HepG2 (cell line): ENCODE data around the gene DCP2. TPM values are rescaled to one million over a fixed set of nuclear protein-coding genes. Genes with fewer than 3 reads are reported as not detected.

ENCODE experiments used
- ATAC-seq: fragments of 200-7000 bp; cut with Tn5 transposase; 3 replicates; pipeline ENCODE4 v1.9.1; 2020; ENCODE audit warnings: mild to moderate bottlenecking, moderate library complexity
- BruUV-seq: library from RNA; stranded (reverse); fragments of 400-500 nt; replicated peaks from 2 replicates; lab custom pipeline; 2021; lab: Mats Ljungman, UMichigan
- CTCF ChIA-PET: fragments of 300-600 bp; formaldehyde crosslinking; extraction: SDS; loops from one replicate; lab custom pipeline; 2021; ENCODE audit warnings: low total read pairs, inconsistent platforms, low intra/inter-chr PET ratio; lab: Yijun Ruan, JAX
- POLR2A ChIA-PET: fragments of 350-600 bp; sonication (Branson Sonifier 250); formaldehyde crosslinking; loops from one replicate; lab custom pipeline; 2020; ENCODE audit warnings: antibody characterized with exemption, inconsistent platforms; lab: Yijun Ruan, JAX
- DNase-seq: peaks from one replicate; pipeline ENCODE4 v3.0.0-alpha.2; 2015; ENCODE audit warnings: low spot score
- FAIRE-seq: peaks from 3 replicates; lab custom pipeline; 2011; peaks lifted over from hg19 to GRCh38; lab: Jason Lieb, UNC
- H2AFZ ChIP-seq: one replicate; pipeline ENCODE4 v1.6.1; 2011; ENCODE audit warnings: low read length, inconsistent platforms
- H3K27ac ChIP-seq: fragments of 300-600 bp; 3 replicates; pipeline ENCODE4 v1.8.0; 2011; ENCODE audit warnings: mixed run types, mild to moderate bottlenecking, mixed read lengths, low read length, inconsistent platforms; ENCODE audit not compliant: insufficient read depth; ENCODE audit errors: extremely low read length
- H3K27me3 ChIP-seq, 2 experiments: fragments of 200-600 bp in 1 of 2; 2 replicates in 1 of 2; 3 replicates in 1 of 2; pipeline versions ENCODE4 v1.6.0 to v1.8.0; 2011; ENCODE audit warnings: low read length in 2 of 2, mild to moderate bottlenecking in 2 of 2, moderate library complexity in 2 of 2, inconsistent platforms in 1 of 2; ENCODE audit not compliant: insufficient read depth in 2 of 2, control insufficient read depth in 1 of 2
- H3K36me3 ChIP-seq, 2 experiments: fragments of 200-600 bp in 1 of 2; replicated peaks in 1 of 2; 2 replicates in 1 of 2; 3 replicates in 1 of 2; pipeline versions ENCODE4 v1.5.1 to v1.8.0; 2011; ENCODE audit warnings: low read length in 2 of 2, inconsistent platforms in 1 of 2; ENCODE audit not compliant: insufficient read depth in 2 of 2, control insufficient read depth in 1 of 2
- H3K4me1 ChIP-seq: 2 replicates; pipeline ENCODE4 v1.5.1; 2012; ENCODE audit warnings: low read length, inconsistent platforms; ENCODE audit not compliant: insufficient read depth
- H3K4me2 ChIP-seq: 2 replicates; pipeline ENCODE4 v1.6.0; 2011; ENCODE audit warnings: low read depth, low read length, inconsistent platforms
- H3K4me3 ChIP-seq, 3 experiments: fragments of 200-600 bp in 1 of 3; sonication (generic), shearing (Covaris generic) in 1 of 3; replicated peaks in 1 of 3; 2 replicates each; pipeline ENCODE4 v1.5.1; 2011 to 2016; ENCODE audit warnings: low read length in 3 of 3, inconsistent platforms in 2 of 3, low read depth in 2 of 3, mild to moderate bottlenecking in 2 of 3, control low read depth in 1 of 3, mixed read lengths in 1 of 3; ENCODE audit not compliant: insufficient read depth in 1 of 3
- H3K79me2 ChIP-seq: one replicate; pipeline ENCODE4 v1.6.1; 2011; ENCODE audit warnings: low read length, inconsistent platforms; ENCODE audit not compliant: insufficient read depth
- H3K9ac ChIP-seq: 2 replicates; pipeline ENCODE4 v1.6.0; 2011; ENCODE audit warnings: mild to moderate bottlenecking, low read depth, low read length, inconsistent platforms; ENCODE audit not compliant: insufficient read depth
- H3K9me3 ChIP-seq: 2 replicates; pipeline ENCODE4 v1.5.1; 2012; ENCODE audit warnings: mild to moderate bottlenecking, low read length
- H4K20me1 ChIP-seq: 2 replicates; pipeline ENCODE4 v1.6.0; 2011; ENCODE audit warnings: inconsistent platforms, mild to moderate bottlenecking, low read length, moderate library complexity; ENCODE audit not compliant: insufficient read depth
- CREBL2 ChIP-seq: sonication (generic); formaldehyde crosslinking; IDR thresholded peaks from 2 replicates; pipeline ENCODE4 v1.8.1; 2023; ENCODE audit warnings: missing genetic modification reagents, mild to moderate bottlenecking, borderline replicate concordance
- MED8 ChIP-seq: sonication (generic); formaldehyde crosslinking; IDR thresholded peaks from 2 replicates; pipeline ENCODE4 v1.8.1; 2023; ENCODE audit warnings: mild to moderate bottlenecking, missing genetic modification reagents; ENCODE audit not compliant: insufficient replicate concordance
- MEIS1 ChIP-seq: sonication (generic); formaldehyde crosslinking; IDR thresholded peaks from 2 replicates; pipeline ENCODE4 v1.9.0; 2021; ENCODE audit warnings: mild to moderate bottlenecking, missing genetic modification reagents, moderate library complexity, borderline replicate concordance
- NFE2L2 ChIP-seq: fragments of 150-350 bp; IDR thresholded peaks from 2 replicates; pipeline ENCODE4 v1.6.1; 2014; ENCODE audit warnings: low read length
- PHF8 ChIP-seq: sonication (generic); formaldehyde crosslinking; IDR thresholded peaks from 2 replicates; pipeline ENCODE4 v1.5.0; 2020; ENCODE audit warnings: missing genetic modification reagents
- ZNF782 ChIP-seq: sonication (generic); formaldehyde crosslinking; IDR thresholded peaks from 2 replicates; pipeline ENCODE4 v1.4.0; 2020; ENCODE audit warnings: missing genetic modification reagents, mild to moderate bottlenecking, borderline replicate concordance
- ZNF879 ChIP-seq: sonication (generic); formaldehyde crosslinking; IDR thresholded peaks from 2 replicates; pipeline ENCODE4 v1.8.1; 2023; ENCODE audit warnings: missing genetic modification reagents
- ZSCAN29 ChIP-seq: sonication (generic); formaldehyde crosslinking; conservative IDR thresholded peaks from 2 replicates; pipeline ENCODE4 v1.4.0; 2020; ENCODE audit warnings: mild to moderate bottlenecking, missing genetic modification reagents
- ZUFSP ChIP-seq: sonication (generic); formaldehyde crosslinking; IDR thresholded peaks from 2 replicates; pipeline ENCODE4 v1.9.0; 2021; ENCODE audit warnings: missing genetic modification reagents, mild to moderate bottlenecking, borderline replicate concordance
- WGBS: methylation state at CpG from one replicate; pipeline ENCODE4 v1.1.6; 2017; ENCODE audit warnings: low lambda C conversion rate; 5-methylcytosine and 5-hydroxymethylcytosine counted together
- in situ Hi-C: cut with HindIII; loops from 2 replicates; pipeline ENCODE4 v1.10.0; 2017; ENCODE audit warnings: low pct_unique_long_range_greater_than_20kb; ENCODE audit not compliant: extremely low pct_ligation_motif_present
- intact Hi-C: fragments of 100-400 bp; cut with micrococcal nuclease; formaldehyde crosslinking; loops from one replicate; pipeline ENCODE4 v1.10.0; 2022; ENCODE audit not compliant: unreplicated experiment
- polyA plus RNA-seq, 8 experiments: library from polyadenylated mRNA; depleted of rRNA in 3 of 8; stranded (reverse) in 7 of 8; unstranded in 1 of 8; fragments of >200 nt; fragmentation: Illumina TruSeq in 4 of 8; extraction: Trizol in 4 of 8; gene quantifications; 2 replicates each; pipeline versions ENCODE4 v1.2.1 to v1.2.3, GENCODE V29; 2011 to 2016; ENCODE audit warnings: low read depth in 4 of 8, missing spikeins in 1 of 8, mixed read lengths in 1 of 8; ENCODE audit not compliant: insufficient read depth in 1 of 8
- total RNA-seq, 5 experiments: library from RNA; depleted of rRNA; stranded (reverse); fragments of >200 nt; fragmentation: Illumina TruSeq; extraction: Trizol; gene quantifications; 2 replicates each; pipeline ENCODE4 v1.2.3, GENCODE V29; 2016; ENCODE audit warnings: low read depth in 1 of 5

DCP2 gene
- total and polyA plus RNA-seq, 2 of the 13 experiments (the other 11 are each of a cell fraction or from before 2014, with no cell fraction given), result 16.2 to 63.4 TPM

- POLR2A ChIA-PET, result no interaction called here
- no peaks in the 10 kb centered on the region for H3K27me3 ChIP-seq
- DNase-seq, result no peak
- FAIRE-seq, result no peak
- H3K9me3 ChIP-seq, result no peaks in the 10 kb centered on the region
- no peaks in the 10 kb centered on the region for H4K20me1 ChIP-seq
- no peak overlapping the region for H3K4me3 ChIP-seq
- intact Hi-C loops, result no loop called here
- 100% methylated on average over 1 of the region's 1 CpG for WGBS
- CTCF ChIA-PET, result no interaction called here
- no peaks in the 10 kb centered on the region for H3K79me2 ChIP-seq
- no TSS peak for BruUV-seq
- H3K36me3 ChIP-seq, result no peaks in the 10 kb centered on the region
- TF ChIP-seq ZNF879 (CRISPR knock-in tag) (no peak), ZNF782 (CRISPR knock-in tag) (no peak), MEIS1 (no peak), MED8 (CRISPR knock-in tag) (no peak), CREBL2 (CRISPR knock-in tag) (no peak), ZSCAN29 (CRISPR knock-in tag) (no peak), NFE2L2 (no peak), ZUFSP (CRISPR knock-in tag) (no peak), PHF8 (CRISPR knock-in tag) (no peak)
- TF ChIP-seq, all 625 proteins: peak for 0
- no peak for ATAC-seq
- H2AFZ ChIP-seq, result no peak overlapping the region
- H3K4me1 ChIP-seq, result no peaks in the 10 kb centered on the region
- no peak overlapping the region for H3K9ac ChIP-seq
- no peak overlapping the region for H3K27ac ChIP-seq
- no peak overlapping the region for H3K4me2 ChIP-seq
- in situ Hi-C loops, result loop anchor here (25.0 kb wide), 1 partner anchor 477 kb away; the partner anchor contains the start of gene YTHDC2
These were observed 58.5 kb downstream of the DCP2 start for GRCh38 chr5:113035096-113035495.
